Tibial artery (tissue), 4 donors: ENCODE measurements around the gene MCTP1.

Source experiments
- DNase-seq, 2 donors: peaks; one replicate each; pipeline ENCODE4 v3.0.0-alpha.2; 2019
- H3K27ac ChIP-seq, 2 donors: fragments of 200-600 bp; sonication (generic) in 1 of 2; 1 replicate in 1 of 2; 2 replicates in 1 of 2; pipeline ENCODE4 v1.5.1; 2018 to 2019; ENCODE audit warnings: mild to moderate bottlenecking in 1 of 2
- H3K27me3 ChIP-seq, 2 donors: fragments of 200-600 bp; sonication (generic) in 1 of 2; one replicate each; pipeline versions ENCODE4 v1.5.1 to v1.6.0; 2016 to 2019
- H3K36me3 ChIP-seq, 3 donors: fragments of 200-600 bp; sonication (generic) in 2 of 3; one replicate each; pipeline ENCODE4 v1.5.1; 2016 to 2019; ENCODE audit warnings: mild to moderate bottlenecking in 2 of 3
- H3K4me1 ChIP-seq, 4 donors: fragments of 200-600 bp; sonication (generic) in 2 of 4; 1 replicate in 3 of 4; 2 replicates in 1 of 4; pipeline ENCODE4 v1.5.1; 2016 to 2019
- H3K4me3 ChIP-seq, 2 donors: fragments of 200-600 bp; sonication (generic) in 1 of 2; 1 replicate in 1 of 2; 2 replicates in 1 of 2; pipeline ENCODE4 v1.5.1; 2018 to 2019; ENCODE audit warnings: mild to moderate bottlenecking in 2 of 2
- H3K9me3 ChIP-seq, 3 donors: fragments of 200-600 bp; sonication (generic) in 1 of 3; one replicate each; pipeline ENCODE4 v1.5.1; 2016 to 2019
- CTCF ChIP-seq, 2 experiments: fragments of 200-600 bp in 1 of 2; fragments of 450-650 bp in 1 of 2; IDR thresholded peaks; one replicate each; pipeline ENCODE4 v1.5.1; 2017 to 2019; ENCODE audit warnings: antibody characterized with exemption in 2 of 2, mild to moderate bottlenecking in 1 of 2, moderate library complexity in 1 of 2
- intact Hi-C: fragments of 100-400 bp; cut with DNase I; formaldehyde crosslinking; loops from one replicate; pipeline ENCODE4 v1.15.0; 2023; ENCODE audit warnings: low total_unique reads

MCTP1 gene

GRCh38 chr5:94745786-94746730, 538.8 kb downstream of the MCTP1 start:
- no peaks in the 10 kb centered on the region for H3K4me1 ChIP-seq
- intact Hi-C loops, result no loop called here
- no peak for TF ChIP-seq CTCF (IDR thresholded peaks at IDR 0.05)
- no peaks in the 10 kb centered on the region for H3K36me3 ChIP-seq
- H3K9me3 ChIP-seq, result no peaks in the 10 kb centered on the region
- H3K4me3 ChIP-seq, result no peak overlapping the region
- DNase-seq, result no peak
- no peaks in the 10 kb centered on the region for H3K27me3 ChIP-seq
- H3K27ac ChIP-seq, result no peak overlapping the region

GRCh38 chr5:94744906-94745305, 540.0 kb downstream of the MCTP1 start:
- Histone ChIP-seq H3K4me3 (no peak overlapping the region), H3K9me3 (no peaks in the 10 kb centered on the region), H3K27me3 (no peaks in the 10 kb centered on the region), H3K4me1 (no peaks in the 10 kb centered on the region), H3K27ac (no peak overlapping the region), H3K36me3 (no peaks in the 10 kb centered on the region)
- intact Hi-C loops, result no loop called here
- DNase-seq, result no peak
- no peak for TF ChIP-seq CTCF (IDR thresholded peaks at IDR 0.05)

GRCh38 chr5:94742852-94743251, 542.0 kb downstream of the MCTP1 start:
- H3K4me3 ChIP-seq, result no peak overlapping the region
- intact Hi-C loops, result no loop called here
- no peaks in the 10 kb centered on the region for H3K36me3 ChIP-seq
- DNase-seq, result no peak
- H3K9me3 ChIP-seq, result no peaks in the 10 kb centered on the region
- H3K27ac ChIP-seq, result no peak overlapping the region
- H3K4me1 ChIP-seq, result no peaks in the 10 kb centered on the region
- H3K27me3 ChIP-seq, result no peaks in the 10 kb centered on the region
- no peak for TF ChIP-seq CTCF (IDR thresholded peaks at IDR 0.05)

GRCh38 chr5:94740286-94740685, 544.6 kb downstream of the MCTP1 start:
- Histone ChIP-seq H3K9me3 (no peaks in the 10 kb centered on the region), H3K4me3 (no peak overlapping the region), H3K36me3 (no peaks in the 10 kb centered on the region), H3K27ac (no peak overlapping the region), H3K4me1 (no peaks in the 10 kb centered on the region), H3K27me3 (no peaks in the 10 kb centered on the region)
- no peak for TF ChIP-seq CTCF (IDR thresholded peaks at IDR 0.05)
- no peak for DNase-seq
- intact Hi-C loops, result no loop called here

- TF ChIP-seq CTCF (IDR thresholded peaks at IDR 0.05), result no peak
- no peaks in the 10 kb centered on the region for H3K36me3 ChIP-seq
- DNase-seq, result no peak
- no peaks in the 10 kb centered on the region for H3K9me3 ChIP-seq
- no peak overlapping the region for H3K27ac ChIP-seq
- no peaks in the 10 kb centered on the region for H3K27me3 ChIP-seq
- intact Hi-C loops, result no loop called here
- H3K4me1 ChIP-seq, result no peaks in the 10 kb centered on the region
- no peak overlapping the region for H3K4me3 ChIP-seq
These were observed 548.4 kb downstream of the MCTP1 start for GRCh38 chr5:94736498-94736897.
